Posterior vena cava (tissue), 2 donors: ENCODE data around the gene IL6. TPM values are rescaled to one million over a fixed set of nuclear protein-coding genes. Genes with fewer than 3 reads are reported as not detected.
"Not testable (repeated sequence)": the region's sequence is repeated elsewhere in the genome, so short reads cannot be mapped to it uniquely, and the experiment has no call there.

ENCODE experiments used
- DNase-seq: peaks from one replicate; pipeline ENCODE4 v3.0.0-alpha.2; 2020; ENCODE audit warnings: low spot score
- intact Hi-C, 2 donors: fragments of 100-400 bp; cut with DNase I; formaldehyde crosslinking; loops; one replicate each; pipeline versions ENCODE4 v1.14.1 to v1.14.2; 2022 to 2023
- long read RNA-seq, 2 donors: library from polyadenylated mRNA; unstranded; transcript quantifications; one replicate each; pipeline ENCODE4 v2.0.0, GENCODE V29; 2020 to 2021
- total RNA-seq, 2 donors: library from RNA; stranded (reverse); fragmentation: NEBNext Ultra II Directional; extraction: Animal tissue kit (Norgen Biotek cat#: 25700); gene quantifications; one replicate each; pipeline ENCODE4 v1.2.1, GENCODE V29; 2021
- donor health status: DM: yes; HTN: yes; CAD: no.
- donor health status: DM: yes; HTN: yes; CAD: no.

Gene IL6
- total RNA-seq: 10 to 100 TPM in 1 of 2 donors, 1 to 10 TPM in 1; 2.4 to 65.6 TPM
- long read RNA-seq, donor 1: 0 reads
- long read RNA-seq, donor 2, partial matches to known transcripts: 2 of 8 reads
- long read RNA-seq, donor 2, other reads (novel, unspliced or antisense): 1 of 8 reads

DNA sequence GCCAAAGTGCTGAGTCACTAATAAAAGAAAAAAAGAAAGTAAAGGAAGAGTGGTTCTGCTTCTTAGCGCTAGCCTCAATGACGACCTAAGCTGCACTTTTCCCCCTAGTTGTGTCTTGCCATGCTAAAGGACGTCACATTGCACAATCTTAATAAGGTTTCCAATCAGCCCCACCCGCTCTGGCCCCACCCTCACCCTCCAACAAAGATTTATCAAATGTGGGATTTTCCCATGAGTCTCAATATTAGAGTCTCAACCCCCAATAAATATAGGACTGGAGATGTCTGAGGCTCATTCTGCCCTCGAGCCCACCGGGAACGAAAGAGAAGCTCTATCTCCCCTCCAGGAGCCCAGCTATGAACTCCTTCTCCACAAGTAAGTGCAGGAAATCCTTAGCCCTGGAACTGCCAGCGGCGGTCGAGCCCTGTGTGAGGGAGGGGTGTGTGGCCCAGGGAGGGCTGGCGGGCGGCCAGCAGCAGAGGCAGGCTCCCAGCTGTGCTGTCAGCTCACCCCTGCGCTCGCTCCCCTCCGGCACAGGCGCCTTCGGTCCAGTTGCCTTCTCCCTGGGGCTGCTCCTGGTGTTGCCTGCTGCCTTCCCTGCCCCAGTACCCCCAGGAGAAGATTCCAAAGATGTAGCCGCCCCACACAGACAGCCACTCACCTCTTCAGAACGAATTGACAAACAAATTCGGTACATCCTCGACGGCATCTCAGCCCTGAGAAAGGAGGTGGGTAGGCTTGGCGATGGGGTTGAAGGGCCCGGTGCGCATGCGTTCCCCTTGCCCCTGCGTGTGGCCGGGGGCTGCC is at the start of gene IL6:
Gene IL6 (plus strand): TSS at position 294 of the 807 bp plus-strand sequence. CDS start 63 bp downstream, at position 357.
- peak; percentile 95 for DNase-seq
- intact Hi-C loops: loop anchor here (5.0 kb wide), 2 partner anchors 160 to 165 kb away; no protein-coding TSS in a partner anchor

DNA sequence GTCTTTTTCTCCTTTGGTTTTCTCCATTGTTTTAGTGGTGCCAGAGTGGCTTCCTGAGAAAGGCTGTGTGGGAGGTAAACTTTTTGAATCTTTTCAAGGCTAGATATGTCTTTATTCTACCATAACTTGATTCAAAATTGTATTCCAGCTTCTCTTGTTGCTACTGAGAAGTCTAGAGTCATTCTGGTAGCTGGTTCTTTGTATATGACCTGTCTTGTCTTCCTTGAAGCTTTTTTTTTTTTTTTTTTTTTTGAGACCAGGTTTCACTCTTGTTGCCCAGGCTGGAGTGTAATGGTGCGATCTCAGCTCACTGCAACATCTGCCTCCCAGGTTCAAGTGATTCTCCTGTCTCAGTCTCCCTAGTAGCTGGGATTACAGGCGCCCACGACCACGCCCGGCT is 49.7 kb upstream of the IL6 start:
- DNase-seq, intact Hi-C loops: not testable (repeated sequence)

DNA sequence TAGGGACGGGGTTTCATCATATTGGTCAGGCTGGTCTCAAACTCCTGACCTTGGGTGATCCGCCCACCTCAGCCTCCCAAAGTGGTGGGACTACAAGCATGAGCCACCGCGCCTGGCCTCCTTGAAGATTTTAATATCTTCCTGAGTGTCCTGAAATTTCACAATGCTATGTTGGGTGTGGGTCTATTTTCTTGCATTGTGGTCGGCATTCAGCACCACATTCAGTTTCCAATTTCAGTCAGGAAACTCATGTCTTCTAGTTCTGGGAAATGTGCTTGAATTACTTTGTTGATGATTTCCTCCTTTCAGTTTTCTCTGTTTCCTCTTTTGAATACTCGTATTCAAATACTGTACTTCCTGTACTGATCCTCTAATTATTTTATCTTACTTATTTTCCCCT is 49.3 kb upstream of the IL6 start:
- intact Hi-C loops: no loop called here

DNA sequence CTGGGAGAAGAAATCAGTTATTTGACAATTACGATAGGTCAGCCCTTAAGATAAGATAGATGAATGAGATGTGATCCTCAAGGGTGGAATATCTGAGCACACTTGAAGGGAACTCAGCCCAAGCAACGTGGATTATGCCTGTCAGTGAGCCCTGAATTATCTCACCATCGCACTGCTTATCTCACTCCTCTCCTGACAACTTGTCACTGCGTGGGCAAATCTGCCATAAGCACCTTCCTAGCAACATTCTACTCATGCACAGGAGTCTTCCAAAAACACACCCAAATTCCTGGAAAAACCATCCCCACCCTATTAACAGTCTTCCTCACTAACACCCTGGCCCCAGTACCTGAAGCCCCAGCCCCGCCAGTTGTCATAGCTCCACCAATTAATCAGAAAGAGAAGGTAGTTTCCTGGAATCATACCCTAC is 46.5 kb upstream of the IL6 start:
- intact Hi-C loops: no loop called here
- DNase-seq: no peak

More for the DNA sequence above, 49.3 kb upstream of the IL6 start:
- DNase-seq: no peak

DNA sequence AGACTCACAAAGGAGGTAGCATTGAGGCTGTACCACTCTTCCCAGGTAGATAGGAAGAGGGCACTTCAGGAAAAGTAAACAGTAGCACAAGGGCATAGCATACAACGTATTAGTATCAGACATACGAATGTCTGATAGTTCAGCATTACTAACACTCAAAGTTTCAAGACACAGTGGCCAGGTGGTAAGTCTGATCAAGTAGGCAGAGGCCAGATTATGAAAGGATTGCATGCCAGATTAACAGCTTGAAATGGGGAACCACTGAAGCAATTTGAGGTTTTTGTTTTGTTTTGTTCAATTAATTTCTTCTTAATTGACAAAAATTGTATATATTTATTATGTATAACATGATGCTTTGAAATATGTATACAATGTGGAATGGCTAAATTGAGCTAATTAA is 45.7 kb upstream of the IL6 start:
- intact Hi-C loops: no loop called here
- DNase-seq: no peak

- DNase-seq: no peak
- intact Hi-C loops: no loop called here
Measured at GRCh38 chr7:22681852-22682657, 44.9 kb upstream of the IL6 start.

GRCh38 chr7:22683379-22683778 is 43.6 kb upstream of the IL6 start:
- DNase-seq: no peak
- intact Hi-C loops: no loop called here

DNA sequence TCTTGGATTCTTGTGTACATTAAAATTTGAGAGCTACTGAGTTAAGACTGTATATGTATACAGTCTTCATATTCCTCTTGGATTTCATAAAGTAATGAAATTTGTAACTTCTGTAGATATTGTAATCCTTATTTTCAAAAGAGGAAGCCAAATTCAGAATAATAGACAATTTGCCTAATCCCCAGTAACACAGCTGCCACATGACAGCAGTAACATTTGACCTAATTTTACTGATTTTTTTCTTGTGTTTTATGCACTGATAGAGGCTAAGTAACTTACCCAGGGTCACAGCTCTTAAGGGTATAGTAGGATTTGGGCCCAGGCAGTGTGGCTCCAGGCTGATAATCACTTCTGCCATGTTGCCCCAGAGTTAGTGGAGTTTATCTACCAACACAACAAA is 40.4 kb upstream of the IL6 start:
- intact Hi-C loops: no loop called here
- DNase-seq: no peak

DNA sequence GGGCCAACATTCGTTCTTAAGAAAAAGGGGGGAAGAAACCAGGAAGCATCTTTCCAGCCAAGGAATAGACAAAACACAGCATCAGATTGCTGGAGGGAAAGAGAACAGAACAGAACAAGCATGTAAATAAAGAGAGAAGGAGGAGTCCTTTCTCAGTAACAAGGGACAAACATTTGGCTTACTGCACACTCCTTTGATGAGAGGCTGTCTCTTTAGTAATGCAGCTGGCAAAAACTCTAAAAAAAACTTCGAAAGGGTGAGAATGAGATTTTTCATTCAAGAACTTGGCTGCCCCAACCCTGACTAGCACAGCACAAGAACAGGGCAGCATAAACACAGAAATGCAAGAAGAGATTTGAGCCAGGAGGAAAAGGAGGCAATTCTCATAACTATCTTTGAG is 38.9 kb upstream of the IL6 start:
- intact Hi-C loops: no loop called here

DNA sequence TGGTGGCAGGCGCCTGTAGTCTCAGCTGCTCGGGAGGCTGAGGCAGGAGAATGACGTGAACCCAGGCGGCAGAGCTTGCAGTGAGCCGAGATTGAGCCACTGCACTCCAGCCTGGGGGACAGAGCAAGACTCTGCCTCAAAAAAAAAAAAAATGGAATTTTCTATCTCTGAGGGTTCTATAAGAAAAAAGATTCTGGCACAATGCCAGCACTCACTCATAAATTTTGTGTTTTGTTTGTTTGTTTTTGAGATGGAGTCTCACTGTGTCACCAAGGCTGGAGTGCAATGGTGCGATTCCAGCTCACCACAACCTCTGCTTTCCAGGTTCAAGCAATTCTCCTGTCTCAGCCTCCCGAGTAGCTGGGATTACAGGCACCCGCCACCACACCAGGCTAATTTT is 38.1 kb upstream of the IL6 start:
- DNase-seq, intact Hi-C loops: not testable (repeated sequence)

More for the DNA sequence above, 38.9 kb upstream of the IL6 start:
- no peak for DNase-seq

DNA sequence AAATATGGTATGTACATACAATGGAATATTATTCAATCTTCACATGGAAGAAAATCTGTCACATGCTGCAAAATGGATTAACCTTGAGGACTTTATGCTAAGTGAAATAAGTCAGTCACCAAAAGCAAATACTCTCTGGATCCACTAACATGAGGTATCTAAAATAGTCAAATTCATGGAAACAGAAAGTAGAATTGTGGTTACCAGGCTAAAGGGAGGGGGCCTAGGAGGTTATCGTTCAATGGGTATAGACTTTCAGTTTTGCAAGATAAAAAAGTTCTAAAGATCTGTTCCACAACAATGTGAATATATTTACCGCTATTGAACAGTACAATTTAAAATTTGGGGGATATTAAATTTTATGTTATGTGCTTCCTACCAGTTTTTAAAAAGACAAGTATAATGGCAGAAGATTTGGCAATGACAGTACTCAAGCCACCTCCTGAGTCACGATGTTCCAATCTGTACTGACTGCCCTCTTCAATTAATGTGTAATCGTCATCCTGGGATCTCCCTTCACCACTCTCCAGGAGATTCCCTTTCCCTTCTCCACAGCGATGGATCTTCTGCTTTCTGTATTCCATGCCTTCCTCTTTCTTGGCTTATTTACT is 32.3 kb upstream of the IL6 start:
- intact Hi-C loops: no loop called here
- DNase-seq: no peak

DNA sequence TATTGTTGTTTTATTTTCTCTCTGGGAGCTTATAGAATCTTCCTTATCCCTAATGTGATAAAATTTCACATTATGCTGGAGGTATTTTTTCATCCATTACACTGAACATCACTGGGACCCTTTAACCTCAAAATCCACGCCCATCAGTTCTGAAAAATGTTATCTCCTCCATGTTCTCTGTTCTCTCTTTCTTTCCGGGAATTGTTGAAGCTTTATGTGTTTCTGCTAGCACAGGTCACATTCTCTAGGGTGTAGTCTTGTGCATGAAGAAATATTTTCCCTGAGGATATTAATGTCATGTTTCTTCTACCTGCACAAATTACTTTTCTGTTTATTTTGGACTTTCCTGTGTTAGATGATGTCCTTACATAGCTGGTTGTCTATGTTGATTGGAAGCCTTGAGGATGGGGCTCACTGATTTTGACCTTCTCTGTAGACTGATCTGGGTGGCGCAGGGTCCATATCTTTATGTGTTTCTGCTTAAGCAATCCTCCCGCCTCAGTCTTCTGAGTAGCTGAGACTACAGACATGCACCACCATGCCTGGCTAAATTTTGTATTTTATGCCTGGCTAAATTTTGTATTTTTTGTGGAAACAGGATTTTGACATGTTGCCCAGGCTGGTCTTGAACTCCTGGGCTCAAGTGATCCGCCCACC is 31.4 kb upstream of the IL6 start:
- no peak for DNase-seq
- intact Hi-C loops: no loop called here

DNA sequence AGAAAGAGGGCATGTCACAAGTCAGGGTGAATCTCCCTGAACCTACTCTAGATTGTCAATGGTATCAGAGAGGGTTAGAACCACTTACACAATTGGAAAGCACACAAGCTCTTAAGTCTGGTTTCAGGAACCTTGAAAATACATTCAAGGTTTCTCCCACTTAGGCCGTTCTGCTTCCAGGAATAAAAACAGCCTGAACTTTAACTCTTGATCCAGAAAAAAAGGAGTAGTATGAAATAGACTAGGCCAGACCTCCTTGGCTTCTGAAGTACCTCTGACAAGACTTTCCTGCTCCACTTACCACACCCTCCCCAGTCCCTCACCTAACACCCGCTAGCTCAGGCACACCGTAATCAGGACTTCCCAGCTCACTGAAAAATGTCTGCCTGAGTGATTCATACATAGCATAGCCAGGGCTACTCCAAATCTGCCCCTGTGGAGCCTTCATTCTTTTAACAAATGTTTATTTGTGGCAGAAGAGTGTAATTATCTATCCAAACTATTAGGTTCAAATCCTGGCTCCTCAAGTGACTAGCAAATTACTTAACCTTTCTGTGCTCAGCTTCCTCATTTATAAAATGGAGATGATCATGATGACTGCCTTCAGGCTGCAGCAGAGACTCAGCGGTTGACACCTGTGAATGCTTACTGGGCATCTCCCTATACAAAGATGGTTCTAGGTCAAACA is 30.3 kb upstream of the IL6 start:
- no peak for DNase-seq
- intact Hi-C loops: no loop called here

DNA sequence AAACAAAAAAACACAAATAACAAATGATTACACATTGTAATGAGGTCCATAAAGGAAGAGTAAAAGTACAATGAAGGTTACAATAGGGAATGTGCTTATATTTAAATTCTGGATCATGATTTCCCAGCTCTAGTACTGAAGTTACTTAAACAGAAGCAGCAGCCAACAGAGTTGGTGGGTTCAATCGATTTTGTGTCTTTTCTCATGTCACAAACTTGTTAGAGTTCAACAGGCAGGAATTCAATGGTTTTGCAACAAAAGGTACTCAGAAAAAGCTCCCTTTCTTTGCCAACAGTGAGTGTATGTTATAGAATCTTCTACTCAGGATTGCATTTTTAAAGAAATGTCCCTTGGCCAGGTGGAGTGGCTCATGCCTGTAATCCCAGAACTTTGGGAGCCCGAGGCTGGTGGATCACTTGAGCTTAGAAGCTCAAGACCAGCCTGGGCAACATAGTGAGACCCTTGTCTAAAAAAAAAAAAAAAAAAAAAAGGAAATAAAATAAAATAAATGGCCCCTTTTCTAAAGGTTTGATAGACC is 29.6 kb upstream of the IL6 start:
- no peak for DNase-seq
- intact Hi-C loops: no loop called here

- no peak for DNase-seq
- intact Hi-C loops: no loop called here
Measured at GRCh38 chr7:22697876-22698606, 29.0 kb upstream of the IL6 start.

GRCh38 chr7:22698767-22699166 is 28.2 kb upstream of the IL6 start:
- no peak for DNase-seq
- intact Hi-C loops: no loop called here

DNA sequence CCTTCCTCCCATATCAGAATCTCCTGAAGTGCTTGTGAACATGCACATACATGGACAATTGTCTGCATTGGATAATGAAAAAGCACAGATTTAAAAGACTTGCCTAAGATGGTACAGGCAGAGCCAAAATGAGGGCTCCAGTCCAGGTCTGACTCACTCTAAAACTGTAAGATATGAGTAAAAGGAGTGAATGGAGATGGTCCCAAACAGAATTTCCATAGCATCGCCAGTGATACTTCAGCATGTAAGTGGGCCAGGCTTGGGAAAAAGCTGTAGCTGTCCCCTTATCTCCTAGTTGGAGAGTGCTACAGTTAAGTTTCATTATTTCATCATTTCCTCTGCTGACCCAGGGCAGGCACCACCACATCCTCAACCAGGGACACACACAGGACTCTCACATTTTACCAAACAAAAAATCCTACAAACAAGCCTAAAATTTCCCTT is 26.4 kb upstream of the IL6 start:
- intact Hi-C loops: no loop called here
- DNase-seq: no peak

DNA sequence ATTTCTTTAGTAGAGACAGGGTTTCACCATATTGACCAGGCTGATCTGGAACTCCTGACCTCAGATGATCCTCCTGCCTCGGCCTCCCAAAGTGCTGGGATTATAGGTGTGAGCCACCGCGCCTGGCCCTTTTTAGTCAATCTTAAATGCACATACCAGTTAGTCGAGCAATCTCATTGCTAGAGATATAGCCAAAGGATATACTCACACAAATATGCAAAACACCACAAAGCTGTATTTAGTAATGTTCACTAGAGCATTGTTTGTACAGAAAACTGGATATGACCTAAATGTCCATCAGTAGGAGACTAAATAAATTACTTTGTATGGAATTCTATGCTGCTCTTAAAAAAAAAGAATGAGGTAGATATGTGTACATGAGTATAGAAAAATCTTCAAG is 24.5 kb upstream of the IL6 start:
- DNase-seq: no peak
- intact Hi-C loops: no loop called here
